OCI-LY1 (cell line): ENCODE data around the gene SCYL3.

ENCODE experiments used
- H2AFZ ChIP-seq: fragments of 200-600 bp; sonication (generic), shearing (Covaris generic); 2 replicates; pipeline ENCODE4 v1.6.0; 2014; ENCODE audit warnings: antibody characterized with exemption, mild to moderate bottlenecking, low read length
- H3F3A ChIP-seq: fragments of 200-600 bp; sonication (generic), shearing (Covaris generic); 2 replicates; pipeline ENCODE4 v1.6.0; 2014; ENCODE audit warnings: mild to moderate bottlenecking, antibody characterized with exemption, low read length, moderate library complexity; ENCODE audit not compliant: insufficient read depth
- H3K27ac ChIP-seq: fragments of 200-600 bp; sonication (generic); 2 replicates; pipeline ENCODE4 v1.5.1; 2014; ENCODE audit warnings: low read length, mixed run types, mild to moderate bottlenecking, low read depth; ENCODE audit not compliant: poor library complexity, severe bottlenecking
- H3K27me3 ChIP-seq: fragments of 200-600 bp; sonication (generic); 2 replicates; pipeline ENCODE4 v1.6.0; 2014; ENCODE audit warnings: antibody characterized with exemption, mild to moderate bottlenecking, low read length, moderate library complexity; ENCODE audit not compliant: insufficient read depth
- H3K36me3 ChIP-seq: fragments of 200-600 bp; sonication (generic); 2 replicates; pipeline ENCODE4 v1.6.1; 2014; ENCODE audit warnings: mild to moderate bottlenecking, antibody characterized with exemption, low read length, moderate library complexity, mixed read lengths; ENCODE audit not compliant: insufficient read depth
- H3K4me1 ChIP-seq: fragments of 200-600 bp; sonication (generic); 2 replicates; pipeline ENCODE4 v1.5.1; 2014; ENCODE audit warnings: mild to moderate bottlenecking, low read length, moderate library complexity; ENCODE audit not compliant: insufficient read depth, severe bottlenecking
- H3K4me2 ChIP-seq: fragments of 200-600 bp; sonication (generic), shearing (Covaris generic); 2 replicates; pipeline ENCODE4 v1.6.1; 2014; ENCODE audit warnings: low read length
- H3K4me3 ChIP-seq: fragments of 200-600 bp; sonication (generic); 2 replicates; pipeline ENCODE4 v1.5.1; 2014; ENCODE audit warnings: low read length, low read depth, mild to moderate bottlenecking, mixed read lengths; ENCODE audit not compliant: poor library complexity, severe bottlenecking
- H3K79me2 ChIP-seq: fragments of 200-600 bp; shearing (Covaris generic); 2 replicates; pipeline ENCODE4 v1.6.1; 2016; ENCODE audit warnings: mixed run types, low read length, mixed read lengths; ENCODE audit not compliant: insufficient read depth
- H3K9ac ChIP-seq: fragments of 200-600 bp; sonication (generic), shearing (Covaris generic); 2 replicates; pipeline ENCODE4 v1.6.1; 2014; ENCODE audit warnings: mild to moderate bottlenecking, low read length, mixed read lengths
- H3K9me2 ChIP-seq: fragments of 200-600 bp; sonication (generic), shearing (Covaris generic); 2 replicates; pipeline ENCODE4 v1.6.1; 2014; ENCODE audit warnings: low read depth, mild to moderate bottlenecking, low read length, mixed read lengths
- H3K9me3 ChIP-seq: fragments of 200-600 bp; shearing (Covaris generic); 2 replicates; pipeline ENCODE4 v1.6.1; 2014; ENCODE audit warnings: low read length, mixed read lengths
- H4K20me1 ChIP-seq: fragments of 200-600 bp; sonication (generic), shearing (Covaris generic); 2 replicates; pipeline ENCODE4 v1.6.0; 2016; ENCODE audit warnings: mild to moderate bottlenecking, low read length; ENCODE audit not compliant: insufficient read depth
- CTCF ChIP-seq: fragments of 200-600 bp; sonication (generic), shearing (Covaris generic); IDR thresholded peaks from 2 replicates; pipeline ENCODE4 v1.5.1; 2017; ENCODE audit warnings: mild to moderate bottlenecking, antibody characterized with exemption, low read length, moderate library complexity, mixed read lengths
- EZH2 ChIP-seq: fragments of 200-600 bp; sonication (generic), shearing (Covaris generic); IDR thresholded peaks from 2 replicates; pipeline ENCODE4 v1.8.0; 2017; ENCODE audit warnings: borderline replicate concordance, mixed run types, mild to moderate bottlenecking, antibody characterized with exemption, low read length, moderate library complexity, mixed read lengths

Gene SCYL3

GRCh38 chr1:169914531-169914930 lies 20.8 kb upstream of the SCYL3 start:
- no peaks in the 10 kb centered on the region for H3K9me2 ChIP-seq
- H3K36me3 ChIP-seq: no peaks in the 10 kb centered on the region
- no peaks in the 10 kb centered on the region for H3K27me3 ChIP-seq
- no peaks in the 10 kb centered on the region for H3K79me2 ChIP-seq
- H3K9me3 ChIP-seq: no peaks in the 10 kb centered on the region
- no peak for TF ChIP-seq EZH2
- no peak for TF ChIP-seq CTCF
- H3K4me2 ChIP-seq: no peak overlapping the region
- no peaks in the 10 kb centered on the region for H3F3A ChIP-seq
- no peak overlapping the region for H3K9ac ChIP-seq
- no peak overlapping the region for H3K4me3 ChIP-seq
- H2AFZ ChIP-seq: no peak overlapping the region
- no peaks in the 10 kb centered on the region for H3K4me1 ChIP-seq
- H3K27ac ChIP-seq: no peak overlapping the region
- no peaks in the 10 kb centered on the region for H4K20me1 ChIP-seq

- no peaks in the 10 kb centered on the region for H3F3A ChIP-seq
- no peak overlapping the region for H3K4me2 ChIP-seq
- H3K4me3 ChIP-seq: no peak overlapping the region
- H3K79me2 ChIP-seq: no peaks in the 10 kb centered on the region
- no peaks in the 10 kb centered on the region for H3K27me3 ChIP-seq
- no peaks in the 10 kb centered on the region for H3K9me3 ChIP-seq
- TF ChIP-seq CTCF (no peak), EZH2 (no peak)
- H4K20me1 ChIP-seq: no peaks in the 10 kb centered on the region
- no peaks in the 10 kb centered on the region for H3K36me3 ChIP-seq
- H3K4me1 ChIP-seq: no peaks in the 10 kb centered on the region
- H3K27ac ChIP-seq: no peak overlapping the region
- H2AFZ ChIP-seq: no peak overlapping the region
- H3K9ac ChIP-seq: no peak overlapping the region
- no peaks in the 10 kb centered on the region for H3K9me2 ChIP-seq
Measured at GRCh38 chr1:169909499-169909898, 15.8 kb upstream of the SCYL3 start.

- no peaks in the 10 kb centered on the region for H3F3A ChIP-seq
- no peaks in the 10 kb centered on the region for H3K9me2 ChIP-seq
- no peak overlapping the region for H3K4me2 ChIP-seq
- H3K36me3 ChIP-seq: no peaks in the 10 kb centered on the region
- no peaks in the 10 kb centered on the region for H3K79me2 ChIP-seq
- no peak for TF ChIP-seq CTCF
- TF ChIP-seq EZH2: no peak
- no peak overlapping the region for H3K9ac ChIP-seq
- no peaks in the 10 kb centered on the region for H3K9me3 ChIP-seq
- H2AFZ ChIP-seq: no peak overlapping the region
- no peaks in the 10 kb centered on the region for H3K4me1 ChIP-seq
- H3K27me3 ChIP-seq: peaks cover 2% of the 10 kb centered on the region; the same call in 1 of the 2 replicates
- H4K20me1 ChIP-seq: no peaks in the 10 kb centered on the region
- H3K4me3 ChIP-seq: no peak overlapping the region
- H3K27ac ChIP-seq: no peak overlapping the region
Measured at GRCh38 chr1:169906938-169907337, 13.2 kb upstream of the SCYL3 start.
